SK-MEL-5 (cell line): Measurements from ENCODE around the gene RGMB. TPM values are rescaled to one million over a fixed set of nuclear protein-coding genes. Genes with fewer than 3 reads are reported as not detected.

ENCODE experiments used
- DNase-seq: peaks from one replicate; pipeline ENCODE4 v3.0.0-alpha.2; 2016; ENCODE audit warnings: low read depth, low spot score
- in situ Hi-C: cut with HindIII; loops from 2 replicates; pipeline ENCODE4 v1.10.0; 2016; ENCODE audit warnings: low sequenced_read_pairs, high pct_unique_total_duplicates, low pct_unique_long_range_greater_than_20kb
- total RNA-seq: library from RNA; depleted of rRNA; stranded (reverse); fragments of >200 nt; shearing (Covaris generic); gene quantifications from 2 replicates; pipeline ENCODE4 v1.2.3, GENCODE V29; 2014

Gene RGMB
- total RNA-seq, 1 experiment from 2014 or later = 18.3 TPM

DNA sequence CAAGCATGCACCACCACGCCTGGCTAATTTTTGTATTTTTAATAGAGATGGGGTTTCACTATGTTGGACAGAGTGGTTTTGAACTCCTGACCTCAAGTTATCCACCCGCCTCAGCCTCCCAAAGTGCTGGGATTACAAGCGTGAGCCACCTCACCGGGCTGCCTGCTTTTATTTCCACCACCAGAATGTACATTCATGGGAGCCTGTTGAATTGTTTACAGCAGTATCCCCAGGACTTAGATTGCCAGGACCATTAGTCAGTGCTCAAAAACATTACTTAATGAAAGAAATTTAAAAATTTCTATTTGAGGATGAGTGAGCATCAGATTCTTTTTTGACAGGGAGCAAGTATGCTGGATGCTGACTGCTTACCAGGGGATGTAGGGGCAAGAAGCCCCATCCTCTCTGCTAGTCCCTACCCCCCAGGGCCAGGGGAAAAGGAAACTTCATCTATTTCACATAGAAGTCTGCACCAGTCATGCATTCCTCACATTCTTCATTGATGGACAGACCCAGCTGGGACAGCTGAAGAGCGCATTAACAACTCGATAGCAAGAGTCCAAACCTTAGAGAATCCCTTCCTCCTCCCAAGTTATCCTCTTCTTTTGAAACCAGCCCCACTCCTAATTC, 10.3 kb upstream of the RGMB start:
- DNase-seq = no peak

DNA sequence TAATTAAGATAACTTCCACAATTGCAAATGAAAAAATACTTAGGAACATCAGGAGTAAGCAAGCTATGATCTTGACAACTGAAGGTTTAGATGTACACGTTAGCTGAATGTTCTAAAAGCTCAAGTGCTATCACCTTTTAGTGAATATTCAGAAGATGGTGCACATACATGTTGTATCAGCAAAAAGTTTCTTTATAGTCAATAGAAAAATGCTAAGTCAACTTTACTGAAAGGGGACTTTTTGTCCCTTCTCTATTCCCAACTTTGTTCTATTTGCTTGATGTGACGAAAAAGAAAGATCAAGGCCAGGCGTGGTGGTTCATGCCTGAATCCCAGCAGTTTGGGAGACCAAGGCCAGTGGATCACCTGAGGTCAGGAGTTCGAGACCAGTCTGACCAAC, 7.6 kb upstream of the RGMB start:
- in situ Hi-C loops = no loop called here

More for the DNA sequence above, 10.3 kb upstream of the RGMB start:
- in situ Hi-C loops = no loop called here

DNA sequence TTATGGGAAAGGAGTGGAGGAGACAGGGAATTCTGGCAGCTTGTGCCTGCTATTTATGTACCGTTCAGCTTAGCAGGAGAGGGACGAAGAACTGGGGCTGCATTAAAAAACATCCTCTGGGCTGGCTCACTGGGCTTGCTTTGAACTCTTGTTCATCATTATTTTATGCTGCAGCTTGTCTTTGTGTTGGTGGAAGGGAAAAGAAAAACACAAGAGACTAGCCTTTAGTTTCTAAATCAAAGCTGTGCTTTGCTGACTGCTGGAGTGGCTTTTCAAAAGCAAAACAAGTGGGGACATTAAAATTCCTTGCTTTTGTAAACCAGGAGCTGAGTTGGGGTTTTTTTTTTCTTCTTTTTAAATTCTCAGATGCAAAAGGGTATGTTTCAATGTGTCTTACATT, 5.9 kb upstream of the RGMB start:
- DNase-seq = no peak
- in situ Hi-C loops = no loop called here

More for the DNA sequence above, 7.6 kb upstream of the RGMB start:
- no peak for DNase-seq

DNA sequence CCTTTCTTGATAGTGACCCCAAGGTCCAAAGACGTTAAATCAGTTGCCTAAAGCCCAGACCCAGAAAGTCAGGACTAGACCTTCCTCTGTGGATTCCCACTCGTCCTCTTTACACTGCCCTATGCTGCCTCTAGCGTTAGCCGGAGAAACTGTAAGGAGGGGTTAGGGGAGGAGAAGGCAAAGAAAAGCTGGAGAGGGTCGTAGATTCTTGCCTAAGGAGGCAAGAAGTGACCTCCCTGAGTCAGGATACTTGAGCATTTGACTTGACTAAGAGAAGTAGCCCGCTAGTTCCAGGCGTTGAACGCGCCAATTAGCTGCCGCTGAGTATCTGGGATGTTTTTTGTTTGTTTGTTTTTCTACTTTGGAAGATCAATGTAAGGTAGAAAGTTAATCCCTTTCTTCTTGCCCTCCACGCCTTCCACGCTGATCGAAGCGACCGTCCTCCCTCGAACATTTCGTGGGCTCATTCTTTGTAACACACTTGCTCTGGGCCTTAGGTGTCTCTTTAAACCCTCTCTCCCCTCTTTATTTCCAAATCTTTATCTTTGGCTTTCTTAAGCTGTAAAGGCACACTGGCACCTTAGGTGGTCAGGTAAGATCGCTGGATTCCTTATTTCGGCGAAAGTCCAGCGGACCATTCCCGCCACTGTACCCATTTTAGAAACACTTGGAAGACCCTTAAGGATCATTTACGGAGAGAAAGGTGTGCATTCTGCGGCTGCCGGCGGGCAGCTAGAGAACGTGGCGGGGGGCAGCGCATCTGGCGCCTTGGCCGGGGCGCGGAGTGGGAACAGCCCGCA, 5.1 kb upstream of the RGMB start:
- DNase-seq = peak; percentile 85
- in situ Hi-C loops = no loop called here

DNA sequence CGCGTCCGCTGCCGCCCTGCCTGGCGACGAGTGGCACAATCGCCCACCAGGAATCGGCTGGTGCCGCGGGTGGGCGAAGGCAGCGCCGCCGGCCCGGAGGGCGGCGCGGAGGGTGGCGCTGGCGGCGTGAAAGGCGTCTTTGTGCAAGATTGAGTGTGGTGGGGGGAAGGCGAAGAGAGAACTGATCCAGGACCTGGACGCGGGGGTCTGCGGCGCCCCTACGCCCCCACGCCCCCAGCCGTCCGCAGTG, 4.6 kb upstream of the RGMB start:
- in situ Hi-C loops = no loop called here

DNA sequence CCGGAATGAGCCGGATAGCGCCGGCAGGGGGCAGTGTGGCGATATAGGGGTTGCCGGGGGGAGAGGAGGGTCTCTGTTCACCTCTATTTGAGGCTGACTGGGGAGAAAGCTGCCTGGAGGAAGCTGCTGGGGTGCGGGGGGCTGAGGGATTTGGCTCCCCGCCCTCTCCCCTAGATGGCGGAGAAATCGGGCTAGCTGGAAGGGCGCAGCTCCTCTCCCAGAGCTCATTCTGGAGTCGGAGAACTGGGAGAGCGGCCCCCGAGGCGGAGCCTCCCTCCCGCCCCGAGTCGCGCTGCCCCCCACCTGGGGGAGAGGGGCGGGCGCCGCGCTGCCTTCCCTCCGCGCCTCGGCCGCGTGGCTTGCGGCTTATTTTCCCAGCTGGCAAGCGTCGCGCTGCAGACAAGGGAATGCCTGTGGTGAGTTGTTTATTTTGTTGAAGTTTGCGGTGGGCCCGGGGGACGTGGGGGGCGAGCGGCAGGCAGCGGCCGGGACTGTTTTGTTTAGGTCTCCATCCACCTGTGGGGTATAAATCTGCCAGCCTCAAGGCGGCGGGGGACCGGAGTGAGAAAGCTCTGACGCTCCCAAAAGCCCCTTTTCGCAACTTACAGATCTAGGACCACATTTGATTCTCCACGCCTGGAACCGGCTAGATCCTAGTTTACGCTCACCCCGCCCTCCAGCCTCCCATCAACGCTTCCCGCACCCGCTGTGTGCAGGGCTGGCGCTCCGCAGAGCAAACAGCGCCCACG, 4.1 kb upstream of the RGMB start:
- DNase-seq = peak; percentile 58
- in situ Hi-C loops = no loop called here

More for the DNA sequence above, 4.6 kb upstream of the RGMB start:
- DNase-seq = no peak

DNA sequence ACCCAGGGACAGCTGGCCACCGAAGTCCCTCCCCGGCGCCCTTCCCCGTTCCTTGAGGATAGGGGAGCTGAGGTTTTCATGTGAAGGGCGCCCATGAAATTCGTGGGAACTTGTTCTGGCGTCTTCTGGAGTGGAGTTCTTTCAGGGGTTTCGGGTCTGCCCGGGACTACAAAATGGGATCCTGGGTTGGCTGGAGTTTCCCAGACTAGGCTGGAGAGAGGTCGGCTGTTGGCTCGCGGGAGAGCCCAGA, 3.6 kb upstream of the RGMB start:
- in situ Hi-C loops = no loop called here
- no peak for DNase-seq

DNA sequence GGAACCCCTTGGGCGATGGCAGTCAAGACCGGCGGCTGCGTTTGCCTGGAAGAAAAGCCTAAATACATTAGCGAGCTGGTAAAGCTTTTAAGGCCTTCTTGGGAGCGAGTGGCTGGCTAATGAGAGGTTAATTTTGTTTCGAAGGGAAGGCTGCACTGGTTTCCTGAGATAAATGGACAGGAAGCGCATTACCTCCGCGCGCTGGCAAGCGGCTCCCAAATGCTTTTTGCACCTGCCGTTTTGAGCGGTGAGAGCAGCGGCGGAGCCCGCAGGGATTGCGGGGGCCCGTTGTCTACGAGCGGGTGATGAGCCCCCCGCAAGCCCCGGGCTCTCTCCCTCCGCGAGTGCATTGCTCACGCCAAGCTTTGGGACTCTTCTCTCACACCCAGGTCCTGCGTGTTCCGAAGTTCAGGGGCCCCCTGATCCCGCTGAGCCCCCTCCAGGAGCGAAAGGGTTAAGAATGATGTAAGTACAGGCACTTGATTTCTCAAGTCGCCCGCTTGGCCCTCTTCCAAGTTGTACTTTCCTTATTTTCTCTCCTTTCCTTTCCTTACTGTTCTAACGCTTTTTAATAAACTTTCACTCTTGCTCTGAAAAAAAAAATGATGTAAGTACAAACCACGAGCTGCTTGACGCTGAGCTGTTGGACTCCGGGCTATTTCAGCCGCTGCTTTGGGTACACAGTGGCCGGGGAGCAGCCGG, 3.1 kb upstream of the RGMB start:
- DNase-seq = peak; percentile 41
- in situ Hi-C loops = no loop called here

DNA sequence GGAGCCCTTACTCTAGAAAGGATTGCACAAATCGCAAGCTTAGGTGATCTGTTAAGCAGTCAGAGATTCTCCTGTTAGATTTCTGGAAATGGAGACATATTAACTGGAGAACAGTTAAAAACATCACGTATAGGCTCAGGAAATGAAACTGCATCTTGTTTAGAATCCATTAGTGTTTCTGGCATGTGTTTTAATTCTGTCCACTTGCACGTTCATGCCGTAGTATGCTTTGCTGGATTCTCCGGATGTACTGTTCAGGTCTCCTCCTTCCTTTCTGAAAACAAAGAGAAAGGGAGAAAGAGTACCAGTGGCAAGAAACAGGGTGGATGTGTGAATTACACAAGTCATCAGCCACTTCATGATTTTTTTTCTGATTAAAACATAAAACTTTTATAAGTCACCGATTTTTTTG, 2.5 kb upstream of the RGMB start:
- in situ Hi-C loops = no loop called here
- no peak for DNase-seq

DNA sequence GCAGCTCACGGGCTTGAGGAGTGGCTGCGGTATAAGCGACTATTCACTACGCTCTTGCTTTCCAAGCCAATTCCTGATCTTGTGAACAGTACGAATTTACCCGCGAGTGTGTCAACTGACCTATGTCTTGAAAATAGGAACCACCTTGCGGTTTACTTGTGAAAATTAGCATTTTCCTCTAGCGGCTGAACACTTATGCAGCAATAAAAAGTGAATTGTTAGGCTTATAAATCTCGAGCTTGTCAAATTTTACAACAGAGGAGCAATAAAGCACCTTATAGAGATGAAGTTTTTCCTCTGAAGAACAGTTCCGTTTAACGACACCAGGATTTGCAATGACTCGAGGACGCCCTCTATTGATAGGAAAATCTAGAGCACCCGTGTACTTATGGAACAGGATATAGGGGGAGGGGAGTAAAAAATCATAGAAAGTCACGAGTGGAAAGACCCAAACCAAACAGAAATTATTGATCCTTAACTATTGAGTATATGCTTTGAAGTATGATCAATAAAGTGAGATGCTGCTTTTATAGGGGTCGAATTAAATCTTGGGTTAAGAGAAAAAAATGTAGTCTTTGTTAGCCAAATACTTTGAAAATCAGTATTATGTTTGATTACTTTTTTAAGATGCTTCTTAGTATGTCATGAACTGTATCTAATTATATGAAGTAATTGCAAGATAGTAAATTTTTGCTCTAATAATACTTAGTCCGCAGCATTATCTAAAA, 1.9 kb upstream of the RGMB start:
- DNase-seq = peak; percentile 90
- in situ Hi-C loops = no loop called here

DNA sequence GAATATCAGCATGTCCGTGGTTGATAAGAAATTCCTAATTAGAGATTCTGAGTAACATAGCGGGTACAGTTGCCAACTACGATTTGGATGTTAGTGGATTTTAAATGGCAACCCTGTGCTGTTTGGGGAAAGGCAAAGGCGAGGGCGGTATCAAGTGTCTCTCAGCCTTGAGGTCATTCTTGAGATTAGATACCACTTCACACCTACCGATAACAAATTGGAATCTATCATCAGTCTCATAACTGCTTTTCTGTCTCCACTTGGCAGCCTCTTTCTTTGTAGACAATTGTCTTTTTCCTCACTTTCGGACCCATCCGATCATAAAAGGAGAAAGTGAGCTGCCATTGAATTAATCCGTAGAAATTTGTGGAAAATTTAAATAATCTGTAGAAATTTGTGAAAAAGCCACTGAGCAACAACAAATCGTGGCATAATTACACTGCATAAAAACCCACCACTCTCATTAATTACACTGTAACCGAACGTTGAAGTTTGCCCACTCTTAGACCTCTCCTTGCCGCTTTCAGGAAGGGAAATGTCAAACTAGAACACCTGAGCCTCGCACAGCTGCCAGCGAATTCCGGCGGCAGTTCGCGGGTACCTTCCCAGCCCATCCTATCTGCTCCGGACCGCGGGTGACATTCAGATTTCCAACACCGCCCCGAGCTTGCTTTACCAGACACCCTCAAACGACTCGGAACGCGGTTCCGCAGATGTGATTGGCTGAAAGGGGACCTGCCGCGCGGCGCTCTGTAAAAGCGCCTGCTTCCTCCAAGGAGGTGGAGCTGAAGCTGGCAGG, 849 bp upstream of the RGMB start:
- in situ Hi-C loops = no loop called here
- DNase-seq = peak; percentile 84

DNA sequence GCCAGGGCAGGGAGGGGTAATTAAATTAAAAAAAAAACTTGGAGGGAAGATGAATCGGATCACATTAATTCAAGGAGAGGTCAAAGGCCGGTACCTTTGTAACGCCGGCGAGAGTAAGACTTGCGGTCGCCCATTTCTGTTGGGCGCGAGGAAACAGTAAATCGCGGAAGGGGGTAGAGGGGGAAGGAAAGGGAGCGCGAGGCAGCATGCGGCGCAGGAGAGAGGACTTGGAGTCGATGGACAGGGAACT, 324 bp upstream of the RGMB start:
- in situ Hi-C loops = no loop called here

DNA sequence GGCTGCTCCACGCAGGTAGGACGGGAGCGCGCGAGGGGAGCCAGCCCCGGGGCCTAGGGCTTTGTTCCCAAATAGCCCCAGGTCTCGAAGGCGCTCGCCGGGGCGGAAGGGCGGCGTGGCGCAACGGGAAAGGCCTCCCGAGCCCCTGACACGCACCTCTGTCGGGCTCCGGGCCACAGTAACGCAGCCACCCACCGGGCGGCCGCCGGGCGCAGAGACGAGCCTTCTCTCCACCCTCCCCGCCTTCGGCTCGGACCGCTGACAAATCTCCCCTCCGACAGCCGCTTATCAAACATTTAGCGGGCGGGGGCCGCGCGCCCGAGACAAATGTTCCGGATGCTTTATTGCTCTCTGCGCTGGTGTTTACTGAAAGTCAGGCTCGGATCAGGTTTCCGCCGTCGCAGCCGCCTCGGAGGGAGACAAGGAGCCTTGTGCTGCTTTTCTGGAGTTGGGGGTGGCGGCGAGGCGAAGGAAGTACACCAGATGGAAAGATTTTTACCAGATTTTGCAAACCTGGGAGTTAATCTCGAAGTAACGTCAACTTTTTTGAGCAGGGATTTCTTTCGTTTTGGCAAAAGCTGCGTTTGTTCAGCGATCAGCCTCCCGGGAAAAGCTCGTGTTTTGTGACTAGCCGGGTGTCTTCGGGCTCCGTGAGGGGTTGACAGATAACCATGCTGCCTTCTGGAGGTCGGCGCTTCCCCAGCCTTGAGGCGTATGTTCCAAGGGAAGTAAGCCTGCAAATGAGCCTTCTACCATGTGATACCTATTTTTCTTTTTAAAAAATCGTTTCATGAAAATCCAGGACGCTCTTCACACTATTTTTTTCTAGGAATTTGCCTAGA, 950 bp downstream of the RGMB start:
- peak; percentile 62 for DNase-seq
- in situ Hi-C loops = no loop called here

More for the DNA sequence above, 324 bp upstream of the RGMB start:
- no peak for DNase-seq

DNA sequence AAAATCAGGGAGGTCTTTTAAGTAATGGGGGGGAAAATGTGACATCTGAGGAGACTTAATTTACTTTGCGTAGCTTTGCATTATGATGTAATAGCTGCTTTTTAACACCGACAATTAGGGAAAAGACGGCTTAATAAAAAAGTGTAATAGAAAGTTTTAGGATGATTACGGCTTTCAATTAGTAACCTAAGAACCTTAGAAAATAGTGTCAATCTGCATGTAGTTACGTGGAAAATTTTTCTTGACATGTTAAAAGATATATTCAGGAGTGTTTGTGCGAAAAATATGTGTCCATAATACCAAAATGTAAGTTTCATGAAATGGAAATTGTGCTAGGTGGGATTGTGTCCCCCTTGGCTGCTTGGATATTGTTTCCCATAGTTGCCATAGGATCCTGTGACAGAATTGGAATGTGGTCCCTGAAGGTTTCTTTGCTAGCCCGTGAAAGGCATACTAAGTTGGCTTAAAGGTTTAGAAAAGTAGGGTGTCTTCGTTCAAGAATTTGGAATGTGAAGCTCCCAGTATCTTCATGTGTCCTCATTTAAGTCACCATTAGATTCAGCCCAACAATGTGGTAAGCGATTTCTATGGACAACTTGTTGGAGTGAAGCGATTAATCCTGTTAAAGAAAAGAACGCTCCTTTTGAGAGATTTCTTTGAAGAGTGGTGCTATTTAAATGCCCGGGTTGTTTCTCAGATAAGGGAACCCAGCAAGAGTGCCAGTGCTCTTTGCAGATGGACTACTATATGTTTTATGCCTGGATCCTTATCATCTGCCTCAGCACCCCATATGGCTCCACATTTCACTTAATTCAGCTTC, 2.0 kb downstream of the RGMB start:
- in situ Hi-C loops = no loop called here
- DNase-seq = no peak

DNA sequence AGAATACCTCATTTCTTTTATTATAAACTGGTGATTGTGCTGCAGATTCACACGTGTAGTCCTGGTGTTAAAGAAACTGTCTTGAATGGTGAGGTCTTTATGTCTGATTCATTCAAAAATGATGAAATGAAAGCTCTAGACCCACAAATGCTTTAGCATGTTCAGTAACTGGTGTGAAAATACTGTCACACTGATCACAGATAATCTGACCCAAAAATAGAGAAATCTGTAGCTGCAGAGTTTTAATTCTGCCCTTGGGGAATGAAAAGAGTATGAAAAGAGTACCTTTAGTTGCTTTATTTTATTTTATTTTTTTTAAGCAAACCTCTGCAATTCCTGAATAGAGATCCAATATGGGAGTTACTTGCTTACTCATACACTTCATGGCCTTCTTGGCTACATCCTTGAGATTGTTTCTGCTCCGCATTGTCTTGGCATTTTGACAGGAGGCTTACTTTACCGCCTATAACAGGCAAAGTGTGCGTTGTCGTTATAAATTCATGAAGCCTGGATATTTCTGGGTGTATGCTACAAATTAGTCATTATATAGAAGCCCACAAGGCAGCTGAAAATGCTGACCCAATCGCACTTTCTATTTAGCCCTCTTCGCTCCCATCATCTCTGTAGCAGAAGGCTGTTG, 2.7 kb downstream of the RGMB start:
- DNase-seq = no peak
- in situ Hi-C loops = no loop called here
